NCI-H1694 (cell line): Measurements from ENCODE around the gene PLEKHS1.
A peak's percentile ranks its signal among the peaks of the same experiment; 100 is the strongest.
"Not testable (repeated sequence)": the region's sequence is repeated elsewhere in the genome, so short reads cannot be mapped to it uniquely, and the experiment has no call there.

Source experiments
- DNase-seq: peaks from one replicate; lab custom pipeline; 2025; lab: John Stamatoyannopoulos, UW

The PLEKHS1 gene

GRCh38 chr10:113742466-113742865, 9.0 kb upstream of the PLEKHS1 start:
- DNase-seq: no peak

GRCh38 chr10:113743594-113743993, 7.9 kb upstream of the PLEKHS1 start:
- DNase-seq: no peak

- no peak for DNase-seq
Measured at GRCh38 chr10:113745374-113745773, 6.1 kb upstream of the PLEKHS1 start.

GRCh38 chr10:113746217-113746957, 5.1 kb upstream of the PLEKHS1 start:
- DNase-seq: no peak

- no peak for DNase-seq
Measured at GRCh38 chr10:113752553-113752952, 1.1 kb downstream of the PLEKHS1 start.

GRCh38 chr10:113753020-113753692, 1.7 kb downstream of the PLEKHS1 start:
- DNase-seq: peak; percentile 28

GRCh38 chr10:113754125-113754524, 2.6 kb downstream of the PLEKHS1 start:
- DNase-seq: no peak

- no peak for DNase-seq
Measured at GRCh38 chr10:113754768-113755167, 3.3 kb downstream of the PLEKHS1 start.

GRCh38 chr10:113756940-113757543, 5.6 kb downstream of the PLEKHS1 start:
- DNase-seq: no peak

- no peak for DNase-seq
Measured at GRCh38 chr10:113762083-113762482, 10.6 kb downstream of the PLEKHS1 start.

GRCh38 chr10:113764582-113764981, 13.1 kb downstream of the PLEKHS1 start:
- no peak for DNase-seq

GRCh38 chr10:113765910-113766309, 14.4 kb downstream of the PLEKHS1 start:
- DNase-seq: no peak

- DNase-seq: no peak
Measured at GRCh38 chr10:113767222-113767621, 15.7 kb downstream of the PLEKHS1 start.

- no peak for DNase-seq
Measured at GRCh38 chr10:113770346-113770745, 18.9 kb downstream of the PLEKHS1 start.

GRCh38 chr10:113771131-113771530, 19.6 kb downstream of the PLEKHS1 start:
- not testable (repeated sequence) for DNase-seq

GRCh38 chr10:113775686-113776294, 24.3 kb downstream of the PLEKHS1 start:
- DNase-seq: no peak

- no peak for DNase-seq
Measured at GRCh38 chr10:113776553-113776952, 25.1 kb downstream of the PLEKHS1 start.

GRCh38 chr10:113780681-113781250, 29.3 kb downstream of the PLEKHS1 start:
- DNase-seq: no peak

GRCh38 chr10:113782367-113782766, 30.9 kb downstream of the PLEKHS1 start:
- no peak for DNase-seq

GRCh38 chr10:113782986-113783704, 31.7 kb downstream of the PLEKHS1 start:
- no peak for DNase-seq

GRCh38 chr10:113788604-113789083, 37.2 kb downstream of the PLEKHS1 start:
- peak; percentile 58 for DNase-seq

- DNase-seq: no peak
Measured at GRCh38 chr10:113791691-113792090, 40.2 kb downstream of the PLEKHS1 start.
